WTC11 (cell line): ENCODE measurements around the gene AVEN.

ENCODE experiments used
- ATF6 ChIP-seq: sonication (generic); formaldehyde crosslinking; IDR thresholded peaks from 2 replicates; pipeline ENCODE4 v1.8.1; 2023; ENCODE audit warnings: mild to moderate bottlenecking, missing genetic modification reagents
- CREM ChIP-seq: sonication (generic); formaldehyde crosslinking; IDR thresholded peaks from 2 replicates; pipeline ENCODE4 v1.8.1; 2022; ENCODE audit warnings: mild to moderate bottlenecking, missing genetic modification reagents, moderate library complexity
- CTCF ChIP-seq: fragments of 200-600 bp; IDR thresholded peaks from 2 replicates; pipeline ENCODE4 v1.8.0; 2022; ENCODE audit warnings: antibody characterized with exemption
- E2F4 ChIP-seq: sonication (generic); formaldehyde crosslinking; IDR thresholded peaks from 2 replicates; pipeline ENCODE4 v1.8.1; 2022; ENCODE audit warnings: low read depth, mild to moderate bottlenecking, moderate library complexity, missing genetic modification reagents, borderline replicate concordance
- IRF1 ChIP-seq: sonication (generic); formaldehyde crosslinking; IDR thresholded peaks from 2 replicates; pipeline ENCODE4 v1.8.0; 2023; ENCODE audit warnings: missing genetic modification reagents
- KAT7 ChIP-seq: sonication (generic); formaldehyde crosslinking; IDR thresholded peaks from 2 replicates; pipeline ENCODE4 v1.8.1; 2023; ENCODE audit warnings: missing genetic modification reagents, mild to moderate bottlenecking, borderline replicate concordance
- MYBL2 ChIP-seq: sonication (generic); formaldehyde crosslinking; IDR thresholded peaks from 2 replicates; pipeline ENCODE4 v1.8.1; 2023; ENCODE audit warnings: mild to moderate bottlenecking, moderate library complexity, missing genetic modification reagents
- PRDM15 ChIP-seq: sonication (generic); formaldehyde crosslinking; IDR thresholded peaks from 2 replicates; pipeline ENCODE4 v1.8.0; 2022; ENCODE audit warnings: missing genetic modification reagents
- TCF7 ChIP-seq: sonication (generic); formaldehyde crosslinking; IDR thresholded peaks from 2 replicates; pipeline ENCODE4 v1.8.0; 2022; ENCODE audit warnings: mild to moderate bottlenecking, low read depth, missing genetic modification reagents, moderate library complexity

GRCh38 chr15:33915571-33916407 is 123.2 kb downstream of the AVEN start:
- TF ChIP-seq PRDM15 (CRISPR knock-in tag), result no peak
- TF ChIP-seq CTCF, result no peak
- no peak for TF ChIP-seq TCF7 (CRISPR knock-in tag)
- no peak for TF ChIP-seq MYBL2 (CRISPR knock-in tag)
- no peak for TF ChIP-seq IRF1
- TF ChIP-seq ATF6 (CRISPR knock-in tag), result no peak
- TF ChIP-seq E2F4 (CRISPR knock-in tag), result no peak
- no peak for TF ChIP-seq CREM (CRISPR knock-in tag)
- no peak for TF ChIP-seq KAT7
